ENCODE measurements around the gene DMRT3. TPM values are rescaled to one million over a fixed set of nuclear protein-coding genes. Genes with fewer than 3 reads are reported as not detected.
"Not testable (repeated sequence)": the region's sequence is repeated elsewhere in the genome, so short reads cannot be mapped to it uniquely, and the experiment has no call there.

The DMRT3 gene
- total and polyA plus RNA-seq, 2 donors (not counting 1 experiment from before 2014, with no cell fraction given) = not detected

DNA sequence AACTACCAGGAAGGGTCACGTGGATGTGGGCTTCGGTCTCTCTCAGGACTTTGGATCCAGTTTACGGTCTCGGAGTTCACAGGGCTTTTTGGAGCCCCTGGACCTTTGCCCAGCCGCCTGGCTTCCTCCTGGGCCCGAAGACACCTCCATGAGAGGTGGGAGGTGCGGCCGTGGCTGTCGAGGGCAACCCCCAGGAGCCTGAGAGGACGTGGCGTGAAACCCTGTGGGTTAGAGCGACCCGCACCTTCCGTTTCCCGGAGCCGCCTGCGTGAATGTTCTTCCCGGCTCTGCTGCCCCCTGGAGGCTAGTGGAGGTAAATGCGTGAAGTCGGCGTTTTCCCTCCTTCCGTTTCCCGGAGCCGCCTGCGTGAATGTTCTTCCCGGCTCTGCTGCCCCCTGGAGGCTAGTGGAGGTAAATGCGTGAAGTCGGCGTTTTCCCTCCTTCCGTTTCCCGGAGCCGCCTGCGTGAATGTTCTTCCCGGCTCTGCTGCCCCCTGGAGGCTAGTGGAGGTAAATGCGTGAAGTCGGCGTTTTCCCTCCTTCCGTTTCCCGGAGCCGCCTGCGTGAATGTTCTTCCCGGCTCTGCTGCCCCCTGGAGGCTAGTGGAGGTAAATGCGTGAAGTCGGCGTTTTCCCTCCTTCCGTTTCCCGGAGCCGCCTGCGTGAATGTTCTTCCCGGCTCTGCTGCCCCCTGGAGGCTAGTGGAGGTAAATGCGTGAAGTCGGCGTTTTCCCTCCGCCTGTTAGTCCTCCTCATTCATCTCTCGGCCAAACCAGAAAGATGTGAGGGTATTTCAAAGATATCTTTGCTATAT is 22.1 kb downstream of the DMRT3 start:
- H3K9me3 ChIP-seq (ENCODE audit: control extremely low read depth in 1 of 3, control insufficient read depth in 2 of 3, insufficient read depth in 1 of 3, low read length in 2 of 3) = peaks cover 0 to 14% (median 7%) of the 10 kb centered on the region in 3 donors
- H3K9me3 Mint-ChIP-seq (ENCODE audit: insufficient read depth); ATAC-seq (ENCODE audit: low read depth); H3K79me2 ChIP-seq (ENCODE audit: control insufficient read depth, insufficient read depth, low read length); H3K27ac Mint-ChIP-seq; H3K9ac ChIP-seq (ENCODE audit: low read length); H3K4me3 ChIP-seq (ENCODE audit: control extremely low read depth in 1 of 5, extremely low read depth in 1 of 5, insufficient read depth in 1 of 5, low read depth in 2 of 5, low read length in 4 of 5); intact Hi-C loops (cut with micrococcal nuclease); H4K20me1 ChIP-seq (ENCODE audit: control insufficient read depth, insufficient read depth, low read length, poor library complexity, severe bottlenecking); H3K4me2 ChIP-seq (replicated peaks; ENCODE audit: low read depth, low read length, poor library complexity, severe bottlenecking); H3K27me3 ChIP-seq (replicated peaks in 1 of 4; ENCODE audit: control extremely low read depth in 1 of 4, control insufficient read depth in 3 of 4, insufficient read depth in 4 of 4, low read length in 3 of 4); POLR2A ChIA-PET; H2AFZ ChIP-seq (ENCODE audit: insufficient read depth, low read depth, low read length, poor library complexity, severe bottlenecking); H3K27me3 Mint-ChIP-seq; H3K27ac ChIP-seq (ENCODE audit: low read length in 2 of 2); H3K36me3 ChIP-seq (replicated peaks in 1 of 2; ENCODE audit: control extremely low read depth in 1 of 2, control insufficient read depth in 1 of 2, extremely low read depth in 1 of 2, insufficient read depth in 2 of 2, low read length in 1 of 2); H3K4me1 Mint-ChIP-seq; H3K4me3 Mint-ChIP-seq; H3K4me1 ChIP-seq (ENCODE audit: control insufficient read depth in 2 of 2, insufficient read depth in 2 of 2, low read length in 2 of 2): not testable (repeated sequence)
- CTCF ChIA-PET = interaction anchor here (1.5 kb wide), 1 partner anchor 11 kb away, joined by 3 read pairs; no protein-coding TSS in a partner anchor
- 83% methylated on average over 11 of the region's 55 CpGs for WGBS (ENCODE audit: insufficient coverage)
- TF ChIP-seq, protein P1, sequence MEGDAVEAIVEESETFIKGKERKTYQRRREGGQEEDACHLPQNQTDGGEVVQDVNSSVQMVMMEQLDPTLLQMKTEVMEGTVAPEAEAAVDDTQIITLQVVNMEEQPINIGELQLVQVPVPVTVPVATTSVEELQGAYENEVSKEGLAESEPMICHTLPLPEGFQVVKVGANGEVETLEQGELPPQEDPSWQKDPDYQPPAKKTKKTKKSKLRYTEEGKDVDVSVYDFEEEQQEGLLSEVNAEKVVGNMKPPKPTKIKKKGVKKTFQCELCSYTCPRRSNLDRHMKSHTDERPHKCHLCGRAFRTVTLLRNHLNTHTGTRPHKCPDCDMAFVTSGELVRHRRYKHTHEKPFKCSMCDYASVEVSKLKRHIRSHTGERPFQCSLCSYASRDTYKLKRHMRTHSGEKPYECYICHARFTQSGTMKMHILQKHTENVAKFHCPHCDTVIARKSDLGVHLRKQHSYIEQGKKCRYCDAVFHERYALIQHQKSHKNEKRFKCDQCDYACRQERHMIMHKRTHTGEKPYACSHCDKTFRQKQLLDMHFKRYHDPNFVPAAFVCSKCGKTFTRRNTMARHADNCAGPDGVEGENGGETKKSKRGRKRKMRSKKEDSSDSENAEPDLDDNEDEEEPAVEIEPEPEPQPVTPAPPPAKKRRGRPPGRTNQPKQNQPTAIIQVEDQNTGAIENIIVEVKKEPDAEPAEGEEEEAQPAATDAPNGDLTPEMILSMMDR (IDR thresholded peaks at IDR 0.05) = peak; percentile 65
- peak; percentile 16 for DNase-seq

GRCh38 chr9:1001838-1002237 is 25.4 kb downstream of the DMRT3 start:
- CTCF ChIA-PET = interaction anchor here (0.6 to 1.3 kb wide), 3 partner anchors 91 to 618 kb away, joined by 4 read pairs; no protein-coding TSS in a partner anchor
- H3K4me1 ChIP-seq (ENCODE audit: control insufficient read depth in 2 of 2, insufficient read depth in 2 of 2, low read length in 2 of 2) = peaks cover 3% of the 10 kb centered on the region in 2 donors
- intact Hi-C loops (cut with micrococcal nuclease) = no loop called here

More at GRCh38 chr9:1001838-1002237, 25.4 kb downstream of the DMRT3 start:
- TF ChIP-seq, protein P1 (IDR thresholded peaks at IDR 0.05) = no peak
- TF ChIP-seq EZH2 (IDR thresholded peaks at IDR 0.05; ENCODE audit: borderline replicate concordance, insufficient read depth, low read depth, low read length, poor library complexity, severe bottlenecking) = no peak
- H3K4me2 ChIP-seq (replicated peaks; ENCODE audit: low read depth, low read length, poor library complexity, severe bottlenecking) = no peak overlapping the region
- no peak overlapping the region for H3K4me3 ChIP-seq (ENCODE audit: control extremely low read depth in 1 of 5, extremely low read depth in 1 of 5, insufficient read depth in 1 of 5, low read depth in 2 of 5, low read length in 4 of 5)
- no peaks in the 10 kb centered on the region for H3K79me2 ChIP-seq (ENCODE audit: control insufficient read depth, insufficient read depth, low read length)
- peaks cover 0 to 14% (median 7%) of the 10 kb centered on the region in 3 donors for H3K9me3 ChIP-seq (ENCODE audit: control extremely low read depth in 1 of 3, control insufficient read depth in 2 of 3, insufficient read depth in 1 of 3, low read length in 2 of 3)
- Mint-ChIP-seq H3K4me1 (peaks cover 2% of the 10 kb centered on the region), H3K4me3 (no peak overlapping the region), H3K9me3 (ENCODE audit: insufficient read depth) (no peaks in the 10 kb centered on the region), H3K27me3 (peaks cover 11% of the 10 kb centered on the region), H3K27ac (no peak overlapping the region)
- no peaks in the 10 kb centered on the region for H4K20me1 ChIP-seq (ENCODE audit: control insufficient read depth, insufficient read depth, low read length, poor library complexity, severe bottlenecking)
- DNase-seq (no peak), ATAC-seq (ENCODE audit: low read depth) (no peak)
- H3K36me3 ChIP-seq (replicated peaks in 1 of 2; ENCODE audit: control extremely low read depth in 1 of 2, control insufficient read depth in 1 of 2, extremely low read depth in 1 of 2, insufficient read depth in 2 of 2, low read length in 1 of 2) = no peaks in the 10 kb centered on the region
- H3K9ac ChIP-seq (ENCODE audit: low read length) = no peak overlapping the region
- no peak overlapping the region for H3K27ac ChIP-seq (ENCODE audit: low read length in 2 of 2)
- POLR2A ChIA-PET = no interaction called here
- no CpG with 5 or more reads among the region's 4 CpGs for WGBS (ENCODE audit: insufficient coverage)
- H3K27me3 ChIP-seq (replicated peaks in 1 of 4; ENCODE audit: control extremely low read depth in 1 of 4, control insufficient read depth in 3 of 4, insufficient read depth in 4 of 4, low read length in 3 of 4) = peaks cover 0 to 5% (median 0%) of the 10 kb centered on the region in 4 experiments
- no peak overlapping the region for H2AFZ ChIP-seq (ENCODE audit: insufficient read depth, low read depth, low read length, poor library complexity, severe bottlenecking)

Measured in B cell (primary cell).